ENCODE measurements around the gene CDPF1. TPM values are rescaled to one million over a fixed set of nuclear protein-coding genes. Genes with fewer than 3 reads are reported as not detected.

CDPF1 gene
- total and polyA plus RNA-seq, 2 of the 13 experiments (the other 11 are each of a cell fraction or from before 2014, with no cell fraction given): 5.2 to 8.1 TPM

GRCh38 chr22:46294784-46295183 is 44.7 kb upstream of the CDPF1 start (continued):
- no peak for TF ChIP-seq AHDC1 (CRISPR knock-in tag; IDR thresholded peaks at IDR 0.05; ENCODE audit: borderline replicate concordance)
- no peak for TF ChIP-seq CENPBD1 (CRISPR knock-in tag; IDR thresholded peaks at IDR 0.05; ENCODE audit: borderline replicate concordance, low read depth)
- TF ChIP-seq IKZF4 (CRISPR knock-in tag; IDR thresholded peaks at IDR 0.05; ENCODE audit: borderline replicate concordance, low read depth, not compliant biosample characterization): no peak
- TF ChIP-seq ZBTB44 (CRISPR knock-in tag; IDR thresholded peaks at IDR 0.05): no peak
- no peak for TF ChIP-seq SMARCC2 (IDR thresholded peaks at IDR 0.05)

Measured in HepG2 (cell line).